GM19438 (cell line): ENCODE data around the gene ADAMTSL2.

ENCODE experiments used
- ATAC-seq: cut with Tn5 transposase; IDR thresholded peaks from one replicate; pipeline ENCODE4 v1.9.1; 2021; ENCODE audit warnings: low read depth; ENCODE audit not compliant: unreplicated experiment

Gene ADAMTSL2

GRCh38 chr9:133615606-133616188, 81.2 kb downstream of the ADAMTSL2 start:
- ATAC-seq = no peak

GRCh38 chr9:133616643-133617405, 82.3 kb downstream of the ADAMTSL2 start:
- no peak for ATAC-seq

GRCh38 chr9:133618726-133619125, 84.2 kb downstream of the ADAMTSL2 start:
- ATAC-seq = no peak

- ATAC-seq = no peak
Observed at GRCh38 chr9:133619791-133620190, 85.3 kb downstream of the ADAMTSL2 start.

- ATAC-seq = no peak
Observed at GRCh38 chr9:133621725-133622267, 87.3 kb downstream of the ADAMTSL2 start.

- ATAC-seq = no peak
Observed at GRCh38 chr9:133622555-133622954, 88.1 kb downstream of the ADAMTSL2 start.
